ENCODE data around the gene LAGE3.
A peak's percentile ranks its signal among the peaks of the same experiment; 100 is the strongest.

The LAGE3 gene

GRCh38 chrX:154488336-154489075 is 9.4 kb upstream of the LAGE3 start:
- no peak overlapping the region for H3K4me3 ChIP-seq (ENCODE audit: low read depth, low read length)
- H3K9me3 ChIP-seq (ENCODE audit: control insufficient read depth, insufficient read depth, low read depth, low read length) = no peaks in the 10 kb centered on the region; the same call in 1 of the 2 replicates
- CTCF ChIA-PET = interaction anchor here (1.0 to 2.5 kb wide), 3 partner anchors 11 to 38 kb away, joined by 3 to 8 read pairs (median 6); no protein-coding TSS in a partner anchor
- TF ChIP-seq TRIM28 (IDR thresholded peaks at IDR 0.05; ENCODE audit: borderline replicate concordance, low read length) (no peak), GLIS1 (tag by site-specific recombination; IDR thresholded peaks at IDR 0.05) (peak; percentile 35), GLIS2 (tag by site-specific recombination; IDR thresholded peaks at IDR 0.05) (peak; percentile 66), ZNF223 (tag by site-specific recombination; IDR thresholded peaks at IDR 0.05) (no peak)
- no peaks in the 10 kb centered on the region; the same call in 1 of the 2 replicates for H3K4me1 ChIP-seq (ENCODE audit: control insufficient read depth, insufficient read depth, low read length)
- POLR2A ChIA-PET = interaction anchor here (2.2 to 2.5 kb wide), 4 partner anchors 10 to 90 kb away, joined by 9 to 21 read pairs (median 13); partner anchors contain the start of genes DNASE1L1, LAGE3 and RPL10
- H3K36me3 ChIP-seq (ENCODE audit: control insufficient read depth in 2 of 2, insufficient read depth in 1 of 2, low read length in 2 of 2) = peaks cover 0 to 36% of the 10 kb centered on the region in 2 experiments; a peak in 1 of 3 replicates
- H3K27ac ChIP-seq (ENCODE audit: extremely low read depth, low read depth, low read length) = no peak overlapping the region

- Histone ChIP-seq H3K36me3 (ENCODE audit: control insufficient read depth in 2 of 2, insufficient read depth in 1 of 2, low read length in 2 of 2) (peaks cover 0 to 38% of the 10 kb centered on the region in 2 experiments; a peak in 1 of 3 replicates), H3K4me3 (ENCODE audit: low read depth, low read length) (no peak overlapping the region)
- CTCF ChIA-PET = interaction anchor here (1.0 to 2.1 kb wide), 4 partner anchors 10 to 44 kb away, joined by 3 to 6 read pairs (median 4); no protein-coding TSS in a partner anchor
These were observed 8.6 kb upstream of the LAGE3 start for GRCh38 chrX:154487518-154488290.

More at GRCh38 chrX:154487518-154488290, 8.6 kb upstream of the LAGE3 start:
- Histone ChIP-seq H3K27ac (ENCODE audit: extremely low read depth, low read depth, low read length) (no peak overlapping the region), H3K9me3 (ENCODE audit: control insufficient read depth, insufficient read depth, low read depth, low read length) (no peaks in the 10 kb centered on the region; the same call in 1 of the 2 replicates), H3K4me1 (ENCODE audit: control insufficient read depth, insufficient read depth, low read length) (no peaks in the 10 kb centered on the region; the same call in 1 of the 2 replicates)
- POLR2A ChIA-PET = interaction anchor here (0.9 to 1.3 kb wide), 4 partner anchors 9 to 117 kb away, joined by 3 to 8 read pairs (median 5); no protein-coding TSS in a partner anchor
- no peak for TF ChIP-seq ZNF623 (tag by site-specific recombination; IDR thresholded peaks at IDR 0.05)
- TF ChIP-seq ZNF792 (tag by site-specific recombination; IDR thresholded peaks at IDR 0.05) = no peak
- no peak for TF ChIP-seq ZIC2 (tag by site-specific recombination; IDR thresholded peaks at IDR 0.05)
- TF ChIP-seq ZNF302 (tag by site-specific recombination; IDR thresholded peaks at IDR 0.05; ENCODE audit: low read depth) = no peak
- TF ChIP-seq, protein P1, sequence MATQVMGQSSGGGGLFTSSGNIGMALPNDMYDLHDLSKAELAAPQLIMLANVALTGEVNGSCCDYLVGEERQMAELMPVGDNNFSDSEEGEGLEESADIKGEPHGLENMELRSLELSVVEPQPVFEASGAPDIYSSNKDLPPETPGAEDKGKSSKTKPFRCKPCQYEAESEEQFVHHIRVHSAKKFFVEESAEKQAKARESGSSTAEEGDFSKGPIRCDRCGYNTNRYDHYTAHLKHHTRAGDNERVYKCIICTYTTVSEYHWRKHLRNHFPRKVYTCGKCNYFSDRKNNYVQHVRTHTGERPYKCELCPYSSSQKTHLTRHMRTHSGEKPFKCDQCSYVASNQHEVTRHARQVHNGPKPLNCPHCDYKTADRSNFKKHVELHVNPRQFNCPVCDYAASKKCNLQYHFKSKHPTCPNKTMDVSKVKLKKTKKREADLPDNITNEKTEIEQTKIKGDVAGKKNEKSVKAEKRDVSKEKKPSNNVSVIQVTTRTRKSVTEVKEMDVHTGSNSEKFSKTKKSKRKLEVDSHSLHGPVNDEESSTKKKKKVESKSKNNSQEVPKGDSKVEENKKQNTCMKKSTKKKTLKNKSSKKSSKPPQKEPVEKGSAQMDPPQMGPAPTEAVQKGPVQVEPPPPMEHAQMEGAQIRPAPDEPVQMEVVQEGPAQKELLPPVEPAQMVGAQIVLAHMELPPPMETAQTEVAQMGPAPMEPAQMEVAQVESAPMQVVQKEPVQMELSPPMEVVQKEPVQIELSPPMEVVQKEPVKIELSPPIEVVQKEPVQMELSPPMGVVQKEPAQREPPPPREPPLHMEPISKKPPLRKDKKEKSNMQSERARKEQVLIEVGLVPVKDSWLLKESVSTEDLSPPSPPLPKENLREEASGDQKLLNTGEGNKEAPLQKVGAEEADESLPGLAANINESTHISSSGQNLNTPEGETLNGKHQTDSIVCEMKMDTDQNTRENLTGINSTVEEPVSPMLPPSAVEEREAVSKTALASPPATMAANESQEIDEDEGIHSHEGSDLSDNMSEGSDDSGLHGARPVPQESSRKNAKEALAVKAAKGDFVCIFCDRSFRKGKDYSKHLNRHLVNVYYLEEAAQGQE (tag by site-specific recombination; IDR thresholded peaks at IDR 0.05) = no peak
- TF ChIP-seq BCL11B (tag by site-specific recombination; IDR thresholded peaks at IDR 0.05; ENCODE audit: low read depth) = no peak
- TF ChIP-seq ZNF184 (tag by site-specific recombination; IDR thresholded peaks at IDR 0.05) = no peak
- TF ChIP-seq YY2 (tag by site-specific recombination; IDR thresholded peaks at IDR 0.05) = no peak
- TF ChIP-seq MYNN (tag by site-specific recombination; IDR thresholded peaks at IDR 0.05; ENCODE audit: borderline replicate concordance) = no peak
- no peak for TF ChIP-seq ZNF76 (tag by site-specific recombination; IDR thresholded peaks at IDR 0.05; ENCODE audit: borderline replicate concordance, low read depth)
- TF ChIP-seq SCRT2 (tag by site-specific recombination; IDR thresholded peaks at IDR 0.05) = no peak
- no peak for TF ChIP-seq INSM2 (tag by site-specific recombination; IDR thresholded peaks at IDR 0.05)
- TF ChIP-seq ZBTB6 (tag by site-specific recombination; IDR thresholded peaks at IDR 0.05) = no peak

All from HEK293 (cell line).